HL-60 (cell line): Measurements from ENCODE around the gene NAT14.

ENCODE experiments used
- CTCF ChIP-seq: IDR thresholded peaks from one replicate; pipeline ENCODE4 v1.5.1; 2011; ENCODE audit warnings: low read length, control low read depth, inconsistent platforms; ENCODE audit not compliant: insufficient read depth
- SPI1 ChIP-seq: IDR thresholded peaks from 2 replicates; pipeline ENCODE4 v1.6.1; 2012; ENCODE audit warnings: low read depth, mild to moderate bottlenecking, borderline replicate concordance

- TF ChIP-seq CTCF (no peak), SPI1 (no peak)
Measured at GRCh38 chr19:55459950-55460657, 24.9 kb upstream of the NAT14 start.
